Keratinocyte (primary cell): ENCODE measurements around the gene TNFSF18. TPM values are rescaled to one million over a fixed set of nuclear protein-coding genes. Genes with fewer than 3 reads are reported as not detected.

ENCODE experiments used
- DNase-seq: peaks from one replicate; pipeline ENCODE4 v3.0.0-alpha.2; 2011; ENCODE audit warnings: low read depth, missing footprints, low spot score
- FAIRE-seq: peaks from 2 replicates; lab custom pipeline; 2011; peaks lifted over from hg19 to GRCh38; lab: Jason Lieb, UNC
- H2AFZ ChIP-seq: 2 replicates; pipeline ENCODE4 v1.6.0; 2012; ENCODE audit warnings: low read length, control low read depth, inconsistent platforms; ENCODE audit not compliant: control insufficient read depth
- H3K27ac ChIP-seq: 2 replicates; pipeline ENCODE4 v1.5.1; 2011; ENCODE audit warnings: low read length; ENCODE audit not compliant: control insufficient read depth, insufficient read depth
- H3K27me3 ChIP-seq: 3 replicates; pipeline ENCODE4 v1.6.0; 2011; ENCODE audit warnings: low read length; ENCODE audit not compliant: control insufficient read depth, insufficient read depth; ENCODE audit errors: extremely low read depth
- H3K36me3 ChIP-seq, 2 experiments: 2 replicates in 1 of 2; 3 replicates in 1 of 2; pipeline ENCODE4 v1.5.1; 2011; ENCODE audit warnings: low read length in 2 of 2, mild to moderate bottlenecking in 1 of 2; ENCODE audit not compliant: control insufficient read depth in 2 of 2, insufficient read depth in 2 of 2; ENCODE audit errors: extremely low read depth in 1 of 2
- H3K4me1 ChIP-seq: 3 replicates; pipeline ENCODE4 v1.5.1; 2011; ENCODE audit warnings: low read length; ENCODE audit not compliant: control insufficient read depth, insufficient read depth; ENCODE audit errors: extremely low read depth
- H3K4me2 ChIP-seq: 3 replicates; pipeline ENCODE4 v1.6.0; 2011; ENCODE audit warnings: low read depth, low read length; ENCODE audit not compliant: control insufficient read depth, insufficient read depth; ENCODE audit errors: extremely low read depth
- H3K4me3 ChIP-seq, 3 experiments: fragments of 200-600 bp in 1 of 3; sonication (generic) in 1 of 3; 2 replicates in 2 of 3; 3 replicates in 1 of 3; pipeline ENCODE4 v1.5.1; 2011 to 2016; ENCODE audit warnings: low read length in 3 of 3, mild to moderate bottlenecking in 3 of 3, control low read depth in 2 of 3, inconsistent platforms in 1 of 3, low read depth in 1 of 3, mixed read lengths in 1 of 3, mixed run types in 1 of 3, moderate library complexity in 1 of 3; ENCODE audit not compliant: control insufficient read depth in 2 of 3, insufficient read depth in 2 of 3; ENCODE audit errors: extremely low read depth in 1 of 3
- H3K79me2 ChIP-seq: 2 replicates; pipeline ENCODE4 v1.6.0; 2012; ENCODE audit warnings: low read length; ENCODE audit not compliant: control insufficient read depth, insufficient read depth
- H3K9ac ChIP-seq: 3 replicates; pipeline ENCODE4 v1.6.0; 2011; ENCODE audit warnings: low read length; ENCODE audit not compliant: control insufficient read depth, insufficient read depth; ENCODE audit errors: extremely low read depth
- H3K9me1 ChIP-seq: 3 replicates; pipeline ENCODE4 v1.6.0; 2011; ENCODE audit warnings: low read length; ENCODE audit not compliant: control insufficient read depth, insufficient read depth; ENCODE audit errors: extremely low read depth
- H3K9me3 ChIP-seq: 2 replicates; pipeline ENCODE4 v1.5.1; 2012; ENCODE audit warnings: low read depth, low read length; ENCODE audit not compliant: control insufficient read depth
- H4K20me1 ChIP-seq: 3 replicates; pipeline ENCODE4 v1.6.0; 2011; ENCODE audit warnings: low read length; ENCODE audit not compliant: control insufficient read depth, insufficient read depth; ENCODE audit errors: extremely low read depth
- CTCF ChIP-seq, 3 experiments: IDR thresholded peaks in 1 of 3; conservative IDR thresholded peaks in 1 of 3; optimal IDR thresholded peaks in 1 of 3; 2 replicates in 2 of 3; 3 replicates in 1 of 3; pipeline versions ENCODE3 to v1.5.1; 2011; ENCODE audit warnings: low read length in 3 of 3, mild to moderate bottlenecking in 3 of 3, moderate library complexity in 2 of 3, control low read depth in 1 of 3, inconsistent platforms in 1 of 3; ENCODE audit not compliant: insufficient read depth in 2 of 3; ENCODE audit errors: extremely low read depth in 1 of 3
- EZH2 ChIP-seq: IDR thresholded peaks from one replicate; pipeline ENCODE4 v1.6.1; 2012; ENCODE audit warnings: inconsistent platforms, mild to moderate bottlenecking, low read length, moderate library complexity
- dilution Hi-C: fragments of 300-500 bp; cut with MboI; formaldehyde crosslinking; loops from one replicate; pipeline ENCODE4 v1.7.0; 2020; ENCODE audit warnings: low sequenced_read_pairs; ENCODE audit not compliant: extremely low pct_ligation_motif_present
- polyA plus RNA-seq, 5 experiments: library from polyadenylated mRNA; depleted of rRNA in 3 of 5; stranded (reverse) in 3 of 5; stranded (forward) in 1 of 5; unstranded in 1 of 5; fragments of >200 nt; gene quantifications; 1 replicate in 1 of 5; 2 replicates in 3 of 5; 3 replicates in 1 of 5; pipeline versions ENCODE4 v1.2.1 to v1.2.3, GENCODE V29; 2011 to 2012; ENCODE audit warnings: missing spikeins in 2 of 5, low read depth in 1 of 5, low replicate concordance in 1 of 5

The TNFSF18 gene
- polyA plus RNA-seq, 1 donor (not counting 4 experiments of a cell fraction or from before 2014, with no cell fraction given): 0.69 TPM

- dilution Hi-C loops: no loop called here
- Histone ChIP-seq H3K36me3 (no peaks in the 10 kb centered on the region), H3K4me1 (no peaks in the 10 kb centered on the region), H3K79me2 (no peaks in the 10 kb centered on the region), H3K4me2 (no peak overlapping the region), H3K9me3 (no peaks in the 10 kb centered on the region), H3K9ac (no peak overlapping the region), H3K9me1 (no peaks in the 10 kb centered on the region), H2AFZ (no peak overlapping the region), H4K20me1 (no peaks in the 10 kb centered on the region), H3K4me3 (no peak overlapping the region), H3K27me3 (no peaks in the 10 kb centered on the region), H3K27ac (no peak overlapping the region)
- no peak for TF ChIP-seq CTCF (optimal IDR thresholded peaks at IDR 0.05 in 1 of 3, IDR thresholded peaks at IDR 0.05 in 1 of 3, conservative IDR thresholded peaks at IDR 0.05 in 1 of 3; ENCODE audit: extremely low read depth in 1 of 3, insufficient read depth in 2 of 3, low read length in 3 of 3)
- TF ChIP-seq EZH2: no peak
- no peak for FAIRE-seq
- no peak for DNase-seq
Observed at GRCh38 chr1:173015629-173016028, 35.1 kb downstream of the TNFSF18 start.

GRCh38 chr1:173014160-173014559 lies 36.6 kb downstream of the TNFSF18 start:
- DNase-seq: no peak
- H3K9me1 ChIP-seq: no peaks in the 10 kb centered on the region
- no peaks in the 10 kb centered on the region for H3K9me3 ChIP-seq
- no peaks in the 10 kb centered on the region for H3K36me3 ChIP-seq
- no peak overlapping the region for H3K27ac ChIP-seq
- TF ChIP-seq CTCF (optimal IDR thresholded peaks at IDR 0.05 in 1 of 3, IDR thresholded peaks at IDR 0.05 in 1 of 3, conservative IDR thresholded peaks at IDR 0.05 in 1 of 3; ENCODE audit: extremely low read depth in 1 of 3, insufficient read depth in 2 of 3, low read length in 3 of 3) (no peak), EZH2 (no peak)
- dilution Hi-C loops: no loop called here
- H4K20me1 ChIP-seq: no peaks in the 10 kb centered on the region
- H3K4me3 ChIP-seq: no peak overlapping the region
- no peak overlapping the region for H2AFZ ChIP-seq
- H3K27me3 ChIP-seq: no peaks in the 10 kb centered on the region
- FAIRE-seq: no peak
- no peaks in the 10 kb centered on the region for H3K79me2 ChIP-seq
- H3K4me1 ChIP-seq: no peaks in the 10 kb centered on the region
- H3K4me2 ChIP-seq: no peak overlapping the region
- no peak overlapping the region for H3K9ac ChIP-seq
